HepG2 (cell line): ENCODE data around the gene DNAAF8. TPM values are rescaled to one million over a fixed set of nuclear protein-coding genes. Genes with fewer than 3 reads are reported as not detected.

ENCODE experiments used
- ATAC-seq: fragments of 200-7000 bp; cut with Tn5 transposase; 3 replicates; pipeline ENCODE4 v1.9.1; 2020; ENCODE audit warnings: mild to moderate bottlenecking, moderate library complexity
- BruUV-seq: library from RNA; stranded (reverse); fragments of 400-500 nt; replicated peaks from 2 replicates; lab custom pipeline; 2021; lab: Mats Ljungman, UMichigan
- CTCF ChIA-PET: fragments of 300-600 bp; formaldehyde crosslinking; extraction: SDS; loops from one replicate; lab custom pipeline; 2021; ENCODE audit warnings: low total read pairs, inconsistent platforms, low intra/inter-chr PET ratio; lab: Yijun Ruan, JAX
- POLR2A ChIA-PET: fragments of 350-600 bp; sonication (Branson Sonifier 250); formaldehyde crosslinking; loops from one replicate; lab custom pipeline; 2020; ENCODE audit warnings: antibody characterized with exemption, inconsistent platforms; lab: Yijun Ruan, JAX
- DNase-seq: peaks from one replicate; pipeline ENCODE4 v3.0.0-alpha.2; 2015; ENCODE audit warnings: low spot score
- FAIRE-seq: peaks from 3 replicates; lab custom pipeline; 2011; peaks lifted over from hg19 to GRCh38; lab: Jason Lieb, UNC
- H2AFZ ChIP-seq: one replicate; pipeline ENCODE4 v1.6.1; 2011; ENCODE audit warnings: low read length, inconsistent platforms
- H3K27ac ChIP-seq: fragments of 300-600 bp; 3 replicates; pipeline ENCODE4 v1.8.0; 2011; ENCODE audit warnings: mixed run types, mild to moderate bottlenecking, mixed read lengths, low read length, inconsistent platforms; ENCODE audit not compliant: insufficient read depth; ENCODE audit errors: extremely low read length
- H3K27me3 ChIP-seq, 2 experiments: fragments of 200-600 bp in 1 of 2; 2 replicates in 1 of 2; 3 replicates in 1 of 2; pipeline versions ENCODE4 v1.6.0 to v1.8.0; 2011; ENCODE audit warnings: low read length in 2 of 2, mild to moderate bottlenecking in 2 of 2, moderate library complexity in 2 of 2, inconsistent platforms in 1 of 2; ENCODE audit not compliant: insufficient read depth in 2 of 2, control insufficient read depth in 1 of 2
- H3K36me3 ChIP-seq, 2 experiments: fragments of 200-600 bp in 1 of 2; replicated peaks in 1 of 2; 2 replicates in 1 of 2; 3 replicates in 1 of 2; pipeline versions ENCODE4 v1.5.1 to v1.8.0; 2011; ENCODE audit warnings: low read length in 2 of 2, inconsistent platforms in 1 of 2; ENCODE audit not compliant: insufficient read depth in 2 of 2, control insufficient read depth in 1 of 2
- H3K4me1 ChIP-seq: 2 replicates; pipeline ENCODE4 v1.5.1; 2012; ENCODE audit warnings: low read length, inconsistent platforms; ENCODE audit not compliant: insufficient read depth
- H3K4me2 ChIP-seq: 2 replicates; pipeline ENCODE4 v1.6.0; 2011; ENCODE audit warnings: low read depth, low read length, inconsistent platforms
- H3K4me3 ChIP-seq, 3 experiments: fragments of 200-600 bp in 1 of 3; sonication (generic), shearing (Covaris generic) in 1 of 3; replicated peaks in 1 of 3; 2 replicates each; pipeline ENCODE4 v1.5.1; 2011 to 2016; ENCODE audit warnings: low read length in 3 of 3, inconsistent platforms in 2 of 3, low read depth in 2 of 3, mild to moderate bottlenecking in 2 of 3, control low read depth in 1 of 3, mixed read lengths in 1 of 3; ENCODE audit not compliant: insufficient read depth in 1 of 3
- H3K79me2 ChIP-seq: one replicate; pipeline ENCODE4 v1.6.1; 2011; ENCODE audit warnings: low read length, inconsistent platforms; ENCODE audit not compliant: insufficient read depth
- H3K9ac ChIP-seq: 2 replicates; pipeline ENCODE4 v1.6.0; 2011; ENCODE audit warnings: mild to moderate bottlenecking, low read depth, low read length, inconsistent platforms; ENCODE audit not compliant: insufficient read depth
- H3K9me3 ChIP-seq: 2 replicates; pipeline ENCODE4 v1.5.1; 2012; ENCODE audit warnings: mild to moderate bottlenecking, low read length
- H4K20me1 ChIP-seq: 2 replicates; pipeline ENCODE4 v1.6.0; 2011; ENCODE audit warnings: inconsistent platforms, mild to moderate bottlenecking, low read length, moderate library complexity; ENCODE audit not compliant: insufficient read depth
- CREB1 ChIP-seq, 2 experiments: fragments of 450-650 bp in 1 of 2; IDR thresholded peaks; 2 replicates each; pipeline ENCODE4 v1.6.1; 2016 to 2017; ENCODE audit warnings: control low read depth in 1 of 2, mild to moderate bottlenecking in 1 of 2, missing compliant biosample characterization in 1 of 2, missing genetic modification characterization in 1 of 2
- MIER3 ChIP-seq: IDR thresholded peaks from 2 replicates; pipeline ENCODE4 v1.6.1; 2016; ENCODE audit warnings: missing compliant biosample characterization, borderline replicate concordance
- PATZ1 ChIP-seq: sonication (generic); formaldehyde crosslinking; IDR thresholded peaks from 2 replicates; pipeline ENCODE4 v1.4.0; 2020; ENCODE audit warnings: missing genetic modification reagents
- ZNF777 ChIP-seq: sonication (generic); formaldehyde crosslinking; IDR thresholded peaks from 2 replicates; pipeline ENCODE4 v1.4.0; 2020; ENCODE audit warnings: missing genetic modification reagents
- WGBS: methylation state at CpG from one replicate; pipeline ENCODE4 v1.1.6; 2017; ENCODE audit warnings: low lambda C conversion rate; 5-methylcytosine and 5-hydroxymethylcytosine counted together
- in situ Hi-C: cut with HindIII; loops from 2 replicates; pipeline ENCODE4 v1.10.0; 2017; ENCODE audit warnings: low pct_unique_long_range_greater_than_20kb; ENCODE audit not compliant: extremely low pct_ligation_motif_present
- intact Hi-C: fragments of 100-400 bp; cut with micrococcal nuclease; formaldehyde crosslinking; loops from one replicate; pipeline ENCODE4 v1.10.0; 2022; ENCODE audit not compliant: unreplicated experiment
- polyA plus RNA-seq, 8 experiments: library from polyadenylated mRNA; depleted of rRNA in 3 of 8; stranded (reverse) in 7 of 8; unstranded in 1 of 8; fragments of >200 nt; fragmentation: Illumina TruSeq in 4 of 8; extraction: Trizol in 4 of 8; gene quantifications; 2 replicates each; pipeline versions ENCODE4 v1.2.1 to v1.2.3, GENCODE V29; 2011 to 2016; ENCODE audit warnings: low read depth in 4 of 8, missing spikeins in 1 of 8, mixed read lengths in 1 of 8; ENCODE audit not compliant: insufficient read depth in 1 of 8
- total RNA-seq, 5 experiments: library from RNA; depleted of rRNA; stranded (reverse); fragments of >200 nt; fragmentation: Illumina TruSeq; extraction: Trizol; gene quantifications; 2 replicates each; pipeline ENCODE4 v1.2.3, GENCODE V29; 2016; ENCODE audit warnings: low read depth in 1 of 5
- TF ChIP-seq, protein P1 (sequence below): sonication (generic); formaldehyde crosslinking; IDR thresholded peaks from 2 replicates; pipeline ENCODE4 v1.5.1; 2020; ENCODE audit warnings: mild to moderate bottlenecking, missing genetic modification reagents, moderate library complexity
- TF ChIP-seq, protein P2 (sequence below): sonication (generic); formaldehyde crosslinking; conservative IDR thresholded peaks from 2 replicates; pipeline ENCODE4 v1.8.0; 2022; ENCODE audit warnings: low read depth, missing genetic modification reagents

Gene DNAAF8
- total and polyA plus RNA-seq, 2 of the 13 experiments (the other 11 are each of a cell fraction or from before 2014, with no cell fraction given) = 0.44 TPM; not detected in 1

DNA sequence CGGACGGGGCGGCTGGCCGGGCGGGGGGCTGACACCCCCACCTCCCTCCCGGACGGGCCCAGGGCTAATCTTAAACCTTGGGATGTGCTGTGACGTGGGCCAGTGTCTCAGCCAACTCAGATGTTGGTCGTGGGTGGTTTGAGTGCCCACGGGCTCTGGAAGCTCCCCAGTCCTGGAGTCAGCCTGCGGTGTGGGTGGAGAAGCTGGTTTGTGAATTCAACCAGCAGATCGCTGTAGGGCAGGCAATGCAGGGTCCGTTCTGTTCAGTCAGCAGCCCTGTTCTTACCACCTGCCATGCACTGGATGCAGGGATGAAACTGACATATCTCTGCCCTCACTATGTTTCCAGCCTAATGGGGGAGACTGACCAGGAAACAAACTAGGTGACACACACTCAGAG is 40.7 kb downstream of the DNAAF8 start:
- H3K4me3 ChIP-seq = peak overlapping the region; percentile 24 to 65 (median 34); a peak in 3 of 6 replicates
- H3K4me1 ChIP-seq = peaks cover 31% of the 10 kb centered on the region
- no peak overlapping the region for H3K27ac ChIP-seq
- H3K9ac ChIP-seq = no peak overlapping the region
- DNase-seq (no peak), FAIRE-seq (no peak), ATAC-seq (peak; percentile 80)
- H3K27me3 ChIP-seq = no peaks in the 10 kb centered on the region; a peak in 1 of 5 replicates
- no peaks in the 10 kb centered on the region for H3K79me2 ChIP-seq
- H3K9me3 ChIP-seq = no peaks in the 10 kb centered on the region
- no peaks in the 10 kb centered on the region for H4K20me1 ChIP-seq
- TF ChIP-seq, protein P1, sequence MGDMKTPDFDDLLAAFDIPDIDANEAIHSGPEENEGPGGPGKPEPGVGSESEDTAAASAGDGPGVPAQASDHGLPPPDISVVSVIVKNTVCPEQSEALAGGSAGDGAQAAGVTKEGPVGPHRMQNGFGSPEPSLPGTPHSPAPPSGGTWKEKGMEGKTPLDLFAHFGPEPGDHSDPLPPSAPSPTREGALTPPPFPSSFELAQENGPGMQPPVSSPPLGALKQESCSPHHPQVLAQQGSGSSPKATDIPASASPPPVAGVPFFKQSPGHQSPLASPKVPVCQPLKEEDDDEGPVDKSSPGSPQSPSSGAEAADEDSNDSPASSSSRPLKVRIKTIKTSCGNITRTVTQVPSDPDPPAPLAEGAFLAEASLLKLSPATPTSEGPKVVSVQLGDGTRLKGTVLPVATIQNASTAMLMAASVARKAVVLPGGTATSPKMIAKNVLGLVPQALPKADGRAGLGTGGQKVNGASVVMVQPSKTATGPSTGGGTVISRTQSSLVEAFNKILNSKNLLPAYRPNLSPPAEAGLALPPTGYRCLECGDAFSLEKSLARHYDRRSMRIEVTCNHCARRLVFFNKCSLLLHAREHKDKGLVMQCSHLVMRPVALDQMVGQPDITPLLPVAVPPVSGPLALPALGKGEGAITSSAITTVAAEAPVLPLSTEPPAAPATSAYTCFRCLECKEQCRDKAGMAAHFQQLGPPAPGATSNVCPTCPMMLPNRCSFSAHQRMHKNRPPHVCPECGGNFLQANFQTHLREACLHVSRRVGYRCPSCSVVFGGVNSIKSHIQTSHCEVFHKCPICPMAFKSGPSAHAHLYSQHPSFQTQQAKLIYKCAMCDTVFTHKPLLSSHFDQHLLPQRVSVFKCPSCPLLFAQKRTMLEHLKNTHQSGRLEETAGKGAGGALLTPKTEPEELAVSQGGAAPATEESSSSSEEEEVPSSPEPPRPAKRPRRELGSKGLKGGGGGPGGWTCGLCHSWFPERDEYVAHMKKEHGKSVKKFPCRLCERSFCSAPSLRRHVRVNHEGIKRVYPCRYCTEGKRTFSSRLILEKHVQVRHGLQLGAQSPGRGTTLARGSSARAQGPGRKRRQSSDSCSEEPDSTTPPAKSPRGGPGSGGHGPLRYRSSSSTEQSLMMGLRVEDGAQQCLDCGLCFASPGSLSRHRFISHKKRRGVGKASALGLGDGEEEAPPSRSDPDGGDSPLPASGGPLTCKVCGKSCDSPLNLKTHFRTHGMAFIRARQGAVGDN = peak; percentile 21; the same call in 1 of the 2 replicates
- TF ChIP-seq, protein P2, sequence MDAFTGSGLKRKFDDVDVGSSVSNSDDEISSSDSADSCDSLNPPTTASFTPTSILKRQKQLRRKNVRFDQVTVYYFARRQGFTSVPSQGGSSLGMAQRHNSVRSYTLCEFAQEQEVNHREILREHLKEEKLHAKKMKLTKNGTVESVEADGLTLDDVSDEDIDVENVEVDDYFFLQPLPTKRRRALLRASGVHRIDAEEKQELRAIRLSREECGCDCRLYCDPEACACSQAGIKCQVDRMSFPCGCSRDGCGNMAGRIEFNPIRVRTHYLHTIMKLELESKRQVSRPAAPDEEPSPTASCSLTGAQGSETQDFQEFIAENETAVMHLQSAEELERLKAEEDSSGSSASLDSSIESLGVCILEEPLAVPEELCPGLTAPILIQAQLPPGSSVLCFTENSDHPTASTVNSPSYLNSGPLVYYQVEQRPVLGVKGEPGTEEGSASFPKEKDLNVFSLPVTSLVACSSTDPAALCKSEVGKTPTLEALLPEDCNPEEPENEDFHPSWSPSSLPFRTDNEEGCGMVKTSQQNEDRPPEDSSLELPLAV = no peak
- TF ChIP-seq PATZ1 (CRISPR knock-in tag) (peak; percentile 53), ZNF777 (CRISPR knock-in tag) (peak; percentile 34; the same call in 1 of the 2 replicates), MIER3 (no peak), CREB1 (IDR thresholded peaks at IDR 0.05) (no peak), CREB1 (CRISPR knock-in tag; IDR thresholded peaks at IDR 0.05) (no peak)
- ChIA-PET CTCF (no interaction called here), POLR2A (no interaction called here)
- H2AFZ ChIP-seq = no peak overlapping the region
- no peaks in the 10 kb centered on the region for H3K36me3 ChIP-seq
- intact Hi-C loops (no loop called here), in situ Hi-C loops (no loop called here)
- no TSS peak for BruUV-seq
- H3K4me2 ChIP-seq = peak overlapping the region; percentile 71
- WGBS = 6% methylated on average over 2 of the region's 13 CpGs
